ENCODE measurements around the gene CABYR. TPM values are rescaled to one million over a fixed set of nuclear protein-coding genes. Genes with fewer than 3 reads are reported as not detected.

The CABYR gene
- total and polyA plus RNA-seq, 2 of the 8 experiments (the other 6 are each of a cell fraction or from before 2014, with no cell fraction given), result 14.5 to 18.8 TPM

DNA sequence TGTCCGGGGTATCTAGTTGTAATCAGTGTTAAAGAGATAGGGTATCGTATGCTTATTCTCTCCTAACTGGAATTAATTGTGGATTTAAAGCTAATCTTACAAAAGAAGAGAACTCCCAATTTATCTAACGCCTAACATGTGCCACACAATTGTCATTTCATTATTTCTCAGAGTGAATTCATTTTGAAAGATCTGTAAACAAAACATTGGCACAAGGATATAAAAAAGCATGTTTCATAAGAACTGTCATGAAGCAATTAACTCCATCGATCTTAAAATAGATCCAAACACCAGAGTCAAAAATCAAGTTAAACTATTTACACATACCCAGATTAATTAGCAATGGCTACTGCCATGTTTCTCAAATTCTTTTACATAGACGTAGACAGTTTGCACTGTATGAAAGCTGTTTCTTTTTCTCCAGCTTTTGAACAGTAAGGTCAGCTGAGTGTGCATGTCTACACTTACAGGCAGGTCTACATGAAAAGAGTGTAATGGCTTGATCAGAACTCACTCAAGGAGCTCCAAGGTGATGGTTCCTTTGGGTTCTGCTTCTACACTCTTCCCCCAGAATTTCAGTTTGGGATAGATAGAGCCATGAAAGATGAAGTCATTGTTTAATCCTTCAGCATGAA is 38.8 kb downstream of the CABYR start:
- FAIRE-seq, result peak; percentile 45
- Histone ChIP-seq H3K4ac (replicated peaks; ENCODE audit: insufficient read length, low read depth, low read length) (no peak overlapping the region), H2AK5ac (ENCODE audit: low read depth, low read length) (no peak overlapping the region), H3K14ac (ENCODE audit: insufficient read length) (no peak overlapping the region), H3K79me1 (ENCODE audit: low read depth, low read length) (no peaks in the 10 kb centered on the region; the same call in 1 of the 2 replicates), H4K20me1 (replicated peaks in 1 of 2; ENCODE audit: control insufficient read depth in 1 of 2, insufficient read depth in 2 of 2, low read length in 2 of 2) (peaks cover 1 to 2% of the 10 kb centered on the region in 2 experiments), H3K23ac (ENCODE audit: insufficient read length) (no peak overlapping the region), H3K27ac (ENCODE audit: low read depth, low read length) (no peak overlapping the region), H3K9ac (replicated peaks in 1 of 4; ENCODE audit: extremely low read depth in 1 of 4, low read depth in 3 of 4, low read length in 3 of 4) (no peak overlapping the region), H2AFZ (ENCODE audit: low read length) (no peak overlapping the region), H4K5ac (ENCODE audit: insufficient read length, low read depth, low read length) (no peak overlapping the region), H3K27me3 (replicated peaks in 1 of 4; ENCODE audit: control insufficient read depth in 3 of 4, extremely low read depth in 1 of 4, insufficient read depth in 3 of 4, low read length in 3 of 4) (no peaks in the 10 kb centered on the region), H2BK120ac (replicated peaks; ENCODE audit: low read depth, low read length) (no peak overlapping the region), H2BK15ac (ENCODE audit: low read length) (no peak overlapping the region), H2BK5ac (ENCODE audit: low read depth, low read length) (no peak overlapping the region), H2BK20ac (ENCODE audit: low read length) (no peak overlapping the region), H3K79me2 (ENCODE audit: control insufficient read depth in 1 of 2, insufficient read depth in 2 of 2, low read length in 2 of 2) (peaks cover 0 to 3% of the 10 kb centered on the region in 2 experiments; a peak in 1 of 4 replicates), H4K91ac (replicated peaks; ENCODE audit: insufficient read length, low read length) (no peak overlapping the region), H3K36me3 (ENCODE audit: control insufficient read depth in 2 of 4, insufficient read depth in 4 of 4, low read length in 3 of 4) (peaks cover 0 to 14% (median 9%) of the 10 kb centered on the region in 4 experiments; a peak in 5 of 8 replicates), H4K8ac (ENCODE audit: extremely low read depth, insufficient read depth, low read length) (no peak overlapping the region), H3K4me1 (replicated peaks in 1 of 4; ENCODE audit: control insufficient read depth in 3 of 4, insufficient read depth in 4 of 4, low read length in 3 of 4) (peaks cover 0 to 6% (median 0%) of the 10 kb centered on the region in 4 experiments; a peak in 1 of 7 replicates), H3K9me3 (ENCODE audit: insufficient read depth in 2 of 2, low read depth in 1 of 2, low read length in 1 of 2) (no peaks in the 10 kb centered on the region), H3K4me3 (ENCODE audit: extremely low read depth in 1 of 4, insufficient read depth in 2 of 4, low read depth in 3 of 4, low read length in 4 of 4) (no peak overlapping the region), H2BK12ac (ENCODE audit: low read depth, low read length) (no peak overlapping the region), H3K23me2 (ENCODE audit: low read depth, low read length) (no peaks in the 10 kb centered on the region), H3K4me2 (ENCODE audit: insufficient read depth in 1 of 2, low read depth in 2 of 2, low read length in 2 of 2) (no peak overlapping the region), H3K56ac (replicated peaks; ENCODE audit: insufficient read length, low read depth, low read length) (no peak overlapping the region), H3K18ac (ENCODE audit: extremely low read depth, low read length) (no peak overlapping the region)
- WGBS, 2 experiments (ENCODE audit: extremely low coverage in 1 of 2, insufficient coverage in 1 of 2, insufficient read length in 1 of 2, insufficient replicate concordance in 2 of 2, low coverage in 1 of 2, low lambda C conversion rate in 2 of 2, missing lambda C conversion rate in 1 of 2), result 94% methylated on average over 5 of the region's 5 CpGs; no CpG with 5 or more reads in 1 of the 2 experiments
- no peak for TF ChIP-seq MAFK (IDR thresholded peaks at IDR 0.05; ENCODE audit: low read depth, low read length)
- no peak for TF ChIP-seq POLR2A (IDR thresholded peaks at IDR 0.05; ENCODE audit: control extremely low read depth in 1 of 2, low read depth in 2 of 2, low read length in 2 of 2)
- no peak for TF ChIP-seq RFX5 (IDR thresholded peaks at IDR 0.05; ENCODE audit: borderline replicate concordance, low read depth, low read length)
- TF ChIP-seq MAX (IDR thresholded peaks at IDR 0.05), result no peak
- TF ChIP-seq SIRT6 (IDR thresholded peaks at IDR 0.05; ENCODE audit: low read length), result no peak
- TF ChIP-seq ASH2L (IDR thresholded peaks at IDR 0.05; ENCODE audit: low read length), result no peak
- TF ChIP-seq YY1 (IDR thresholded peaks at IDR 0.05; ENCODE audit: low read depth, low read length), result no peak
- CTCF ChIA-PET (ENCODE audit: partially characterized antibody), result interaction anchor here (0.6 to 3.5 kb wide), 26 partner anchors 11 to 311 kb away, joined by 3 to 29 read pairs (median 4); partner anchors contain the start of gene CABYR
- POLR2A ChIA-PET (ENCODE audit: partially characterized antibody), result interaction anchor here (0.7 to 1.4 kb wide), 2 partner anchors 25 to 39 kb away, joined by 3 to 6 read pairs; partner anchors contain the start of gene CABYR
- no peak for DNase-seq (ENCODE audit: low read depth in 1 of 2, low spot score in 2 of 2)

Measured in H1 (cell line).